SU-DHL-6 (cell line): ENCODE results near the gene AP2M1.
"Not testable (repeated sequence)": the region's sequence is repeated elsewhere in the genome, so short reads cannot be mapped to it uniquely, and the experiment has no call there.

Source experiments
- H2AFZ ChIP-seq: fragments of 200-600 bp; sonication (generic); 2 replicates; pipeline ENCODE4 v1.6.1; 2014; ENCODE audit warnings: low read depth, mild to moderate bottlenecking, moderate library complexity, mixed read lengths, antibody characterized with exemption, low read length; ENCODE audit not compliant: severe bottlenecking
- H3F3A ChIP-seq: fragments of 200-600 bp; shearing (Covaris generic); 2 replicates; pipeline ENCODE4 v1.6.0; 2016; ENCODE audit warnings: antibody characterized with exemption, mild to moderate bottlenecking; ENCODE audit not compliant: insufficient read depth
- H3K27ac ChIP-seq: fragments of 200-600 bp; sonication (generic); 2 replicates; pipeline ENCODE4 v1.5.1; 2016; ENCODE audit warnings: low read depth, mild to moderate bottlenecking, low read length, moderate library complexity, mixed read lengths
- H3K27me3 ChIP-seq: fragments of 200-600 bp; sonication (generic), shearing (Covaris generic); 2 replicates; pipeline ENCODE4 v1.6.0; 2014; ENCODE audit warnings: mild to moderate bottlenecking, low read length
- H3K36me3 ChIP-seq: fragments of 200-600 bp; sonication (generic); 2 replicates; pipeline ENCODE4 v1.6.1; 2014; ENCODE audit warnings: mild to moderate bottlenecking, low read length, mixed read lengths
- H3K4me2 ChIP-seq: fragments of 300-600, 200-600 bp; shearing (Covaris generic), sonication (generic); 2 replicates; pipeline ENCODE4 v1.6.0; 2014; ENCODE audit warnings: low read length, low read depth, mild to moderate bottlenecking; ENCODE audit not compliant: poor library complexity, severe bottlenecking
- H3K4me3 ChIP-seq: fragments of 200-600 bp; sonication (generic); 2 replicates; pipeline ENCODE4 v1.5.1; 2014; ENCODE audit warnings: antibody characterized with exemption, low read length, mild to moderate bottlenecking, mixed read lengths; ENCODE audit not compliant: insufficient read depth, poor library complexity, severe bottlenecking
- H3K79me2 ChIP-seq: fragments of 200-600 bp; sonication (generic); 2 replicates; pipeline ENCODE4 v1.6.1; 2014; ENCODE audit warnings: mild to moderate bottlenecking, low read length, moderate library complexity; ENCODE audit not compliant: insufficient read depth
- H3K9ac ChIP-seq: fragments of 200-600 bp; sonication (generic); 2 replicates; pipeline ENCODE4 v1.7.0; 2014; ENCODE audit warnings: mild to moderate bottlenecking, low read length
- H3K9me2 ChIP-seq: fragments of 200-600 bp; sonication (generic); replicated peaks from 2 replicates; pipeline ENCODE4 v1.6.1; 2014; ENCODE audit warnings: low read length; ENCODE audit not compliant: insufficient read depth
- H3K9me3 ChIP-seq: fragments of 200-600 bp; sonication (generic); 2 replicates; pipeline ENCODE4 v1.6.1; 2014; ENCODE audit warnings: low read length, mixed read lengths; ENCODE audit not compliant: insufficient read depth
- H4K20me1 ChIP-seq: fragments of 200-600 bp; sonication (generic); 2 replicates; pipeline ENCODE4 v1.6.1; 2014; ENCODE audit warnings: low read depth, mild to moderate bottlenecking, antibody characterized with exemption, low read length, moderate library complexity, mixed read lengths
- EZH2phosphoT487 ChIP-seq: fragments of 200-600 bp; sonication (generic), shearing (Covaris generic); conservative IDR thresholded peaks from 2 replicates; pipeline ENCODE4 v1.6.1; 2018; ENCODE audit warnings: mild to moderate bottlenecking, antibody characterized with exemption, low read length, moderate library complexity, mixed read lengths
- TF ChIP-seq, protein P1 (sequence below): fragments of 200-600 bp; sonication (generic); IDR thresholded peaks from one replicate; pipeline ENCODE4 v1.5.1; 2017; ENCODE audit warnings: antibody characterized with exemption, mild to moderate bottlenecking, low read length, moderate library complexity; ENCODE audit not compliant: insufficient read depth, poor library complexity, severe bottlenecking

Gene AP2M1

DNA sequence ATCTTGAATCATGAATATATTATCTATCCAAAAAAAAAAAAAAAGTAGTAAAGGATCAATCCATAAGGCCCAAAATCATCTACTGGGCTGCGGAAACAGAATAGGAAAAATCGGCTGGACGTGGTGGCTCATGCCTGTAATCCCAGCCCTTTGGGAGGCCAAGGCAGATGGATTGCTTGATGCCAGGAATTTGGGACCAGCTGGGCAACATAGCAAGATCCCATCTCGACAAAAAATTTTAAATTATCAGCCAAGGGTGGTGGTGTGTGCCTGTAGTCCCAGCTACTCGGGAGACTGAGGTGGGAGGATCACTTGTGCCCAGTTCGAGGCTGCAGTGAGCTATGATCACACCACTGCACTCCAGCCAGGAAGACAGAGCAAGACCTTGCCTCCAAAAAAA, 25.5 kb upstream of the AP2M1 start:
- TF ChIP-seq EZH2phosphoT487: no peak
- TF ChIP-seq, protein P1, sequence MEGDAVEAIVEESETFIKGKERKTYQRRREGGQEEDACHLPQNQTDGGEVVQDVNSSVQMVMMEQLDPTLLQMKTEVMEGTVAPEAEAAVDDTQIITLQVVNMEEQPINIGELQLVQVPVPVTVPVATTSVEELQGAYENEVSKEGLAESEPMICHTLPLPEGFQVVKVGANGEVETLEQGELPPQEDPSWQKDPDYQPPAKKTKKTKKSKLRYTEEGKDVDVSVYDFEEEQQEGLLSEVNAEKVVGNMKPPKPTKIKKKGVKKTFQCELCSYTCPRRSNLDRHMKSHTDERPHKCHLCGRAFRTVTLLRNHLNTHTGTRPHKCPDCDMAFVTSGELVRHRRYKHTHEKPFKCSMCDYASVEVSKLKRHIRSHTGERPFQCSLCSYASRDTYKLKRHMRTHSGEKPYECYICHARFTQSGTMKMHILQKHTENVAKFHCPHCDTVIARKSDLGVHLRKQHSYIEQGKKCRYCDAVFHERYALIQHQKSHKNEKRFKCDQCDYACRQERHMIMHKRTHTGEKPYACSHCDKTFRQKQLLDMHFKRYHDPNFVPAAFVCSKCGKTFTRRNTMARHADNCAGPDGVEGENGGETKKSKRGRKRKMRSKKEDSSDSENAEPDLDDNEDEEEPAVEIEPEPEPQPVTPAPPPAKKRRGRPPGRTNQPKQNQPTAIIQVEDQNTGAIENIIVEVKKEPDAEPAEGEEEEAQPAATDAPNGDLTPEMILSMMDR: no peak
- H3K9me2 ChIP-seq: no peaks in the 10 kb centered on the region
- no peaks in the 10 kb centered on the region for H3K79me2 ChIP-seq
- no peaks in the 10 kb centered on the region for H4K20me1 ChIP-seq
- H3K9me3 ChIP-seq: no peaks in the 10 kb centered on the region
- H3F3A ChIP-seq: peaks cover 6% of the 10 kb centered on the region; the same call in 1 of the 2 replicates
- no peak overlapping the region for H2AFZ ChIP-seq
- H3K27me3 ChIP-seq: no peaks in the 10 kb centered on the region
- H3K4me2 ChIP-seq: no peak overlapping the region
- H3K9ac ChIP-seq: no peak overlapping the region
- no peaks in the 10 kb centered on the region for H3K36me3 ChIP-seq
- no peak overlapping the region for H3K27ac ChIP-seq
- H3K4me3 ChIP-seq: no peak overlapping the region

DNA sequence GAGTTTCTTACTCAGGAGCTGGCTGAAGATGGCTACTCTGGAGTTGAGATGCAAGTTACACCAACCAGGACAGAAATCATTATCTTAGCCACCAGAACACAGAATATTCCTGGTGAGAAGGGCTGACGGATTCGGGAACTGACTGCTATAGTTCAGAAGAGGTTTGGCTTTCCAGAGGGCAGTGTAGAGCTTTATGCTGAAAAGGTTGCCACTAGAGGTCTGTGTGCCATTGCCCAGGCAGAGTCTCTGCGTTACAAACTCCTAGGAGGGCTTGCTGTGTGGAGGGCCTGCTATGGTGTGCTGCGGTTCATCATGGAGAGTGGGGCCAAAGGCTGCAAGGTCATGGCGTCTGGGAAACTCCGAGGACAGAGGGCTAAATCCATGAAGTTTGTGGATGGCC, 24.9 kb upstream of the AP2M1 start:
- H3K4me2 ChIP-seq, H3K9ac ChIP-seq, H3K27me3 ChIP-seq, H3K4me3 ChIP-seq, H3K36me3 ChIP-seq, H2AFZ ChIP-seq, H3K79me2 ChIP-seq, H4K20me1 ChIP-seq, H3K9me2 ChIP-seq, H3K27ac ChIP-seq, H3K9me3 ChIP-seq: not testable (repeated sequence)
- peaks cover 11% of the 10 kb centered on the region for H3F3A ChIP-seq

DNA sequence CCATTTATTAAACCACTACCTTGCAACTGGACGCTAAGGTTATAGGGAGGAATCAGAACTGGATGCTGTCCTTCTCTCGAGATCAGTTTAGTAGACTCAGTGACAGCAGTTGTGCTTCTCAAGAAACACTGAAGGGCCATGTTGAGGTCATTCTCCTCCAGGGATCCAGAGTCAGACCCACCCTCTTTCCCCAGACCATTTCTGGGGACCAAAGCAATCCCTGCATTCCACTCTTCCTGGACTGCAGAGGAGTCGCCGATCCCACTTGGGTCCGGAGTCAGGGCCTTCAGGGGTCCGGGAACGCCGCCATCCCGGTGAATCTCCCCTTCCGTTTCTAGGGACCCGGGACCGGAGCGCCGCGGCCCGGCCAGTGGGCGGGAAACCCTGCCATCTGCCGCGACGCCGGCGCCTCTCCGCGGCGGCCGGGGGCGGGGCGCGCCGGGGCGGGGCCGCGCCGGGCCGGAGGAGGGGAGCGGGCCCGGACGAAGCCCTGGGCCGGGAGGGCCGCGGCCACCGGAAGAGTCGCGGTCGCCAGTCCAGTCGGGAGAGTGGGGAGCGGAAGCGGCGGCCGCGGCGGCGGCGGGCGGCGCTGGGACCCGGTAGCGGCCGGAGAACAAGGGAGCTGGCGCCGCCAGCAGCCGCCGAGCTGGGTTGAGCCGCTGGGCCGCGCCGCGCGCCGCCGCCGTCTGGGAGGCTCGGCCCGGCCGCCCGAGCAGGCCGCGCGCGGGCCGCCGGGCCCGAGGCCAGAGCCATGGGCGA, 19.6 kb upstream of the AP2M1 start, which contains the start of gene DVL3:
DVL3 (plus strand) TSS at position 493 of the 759 bp plus-strand sequence; CDS start at position 752, 259 bp downstream.
- Histone ChIP-seq H3K36me3 (no peaks in the 10 kb centered on the region), H3K4me2 (peak within 1 kb of the TSS; percentile 90), H3K9me2 (no peaks in the 10 kb centered on the region), H3K9me3 (no peaks in the 10 kb centered on the region), H3F3A (peaks cover 14% of the 10 kb centered on the region), H3K9ac (peak within 1 kb of the TSS; percentile 71), H3K4me3 (peak within 1 kb of the TSS; percentile 67), H4K20me1 (no peaks in the 10 kb centered on the region), H2AFZ (peak within 1 kb of the TSS; percentile 100), H3K27me3 (no peaks in the 10 kb centered on the region), H3K27ac (peak within 1 kb of the TSS; percentile 29; the same call in 1 of the 2 replicates), H3K79me2 (peaks cover 34% of the 10 kb centered on the region)
- TF ChIP-seq EZH2phosphoT487: no peak
- TF ChIP-seq, protein P1: no peak
